K562 (cell line): ENCODE data around the gene SLC4A4. TPM values are rescaled to one million over a fixed set of nuclear protein-coding genes. Genes with fewer than 3 reads are reported as not detected.

ENCODE experiments used
- ATAC-seq: fragments of 200-7000 bp; cut with Tn5 transposase; 3 replicates; pipeline ENCODE4 v1.9.1; 2020; ENCODE audit warnings: moderate library complexity
- BruUV-seq: library from RNA; stranded (reverse); fragments of 400-500 nt; replicated peaks from 2 replicates; lab custom pipeline; 2021; lab: Mats Ljungman, UMichigan
- CTCF ChIA-PET: fragments of 300-600 bp; formaldehyde crosslinking; extraction: SDS; loops from one replicate; lab custom pipeline; 2021; ENCODE audit warnings: low intra/inter-chr PET ratio; lab: Yijun Ruan, JAX
- POLR2A ChIA-PET: fragments of 300-600, 350-650 bp; sonication (Branson Sonifier 250); formaldehyde crosslinking; extraction: SDS; loops from one replicate; lab custom pipeline; 2021; ENCODE audit warnings: antibody characterized with exemption, inconsistent platforms; lab: Yijun Ruan, JAX
- DNase-seq, 4 experiments: peaks; one replicate each; pipeline versions ENCODE4 v3.0.0 to v3.0.0-alpha.2; 2011 to 2018; ENCODE audit warnings: low spot score in 3 of 4, mixed read lengths in 3 of 4; ENCODE audit errors: extremely low read depth in 1 of 4
- FAIRE-seq: peaks from 2 replicates; lab custom pipeline; 2011; peaks lifted over from hg19 to GRCh38; lab: Jason Lieb, UNC
- H2AFZ ChIP-seq: 2 replicates; pipeline ENCODE4 v1.6.0; 2011; ENCODE audit warnings: low read depth, low read length, control low read depth, inconsistent platforms
- H3K27ac ChIP-seq: fragments of 200-600 bp; 3 replicates; pipeline ENCODE4 v1.8.0; 2011; ENCODE audit warnings: low read depth, mild to moderate bottlenecking, control low read depth, inconsistent platforms, low read length, moderate library complexity, mixed read lengths; ENCODE audit errors: extremely low read depth
- H3K27me3 ChIP-seq, 2 experiments: fragments of 300-600 bp in 1 of 2; 2 replicates in 1 of 2; 3 replicates in 1 of 2; pipeline versions ENCODE4 v1.6.0 to v1.8.0; 2011; ENCODE audit warnings: inconsistent platforms in 2 of 2, low read length in 2 of 2, mild to moderate bottlenecking in 1 of 2, mixed read lengths in 1 of 2, moderate library complexity in 1 of 2; ENCODE audit not compliant: control insufficient read depth in 2 of 2, insufficient read depth in 2 of 2
- H3K36me3 ChIP-seq: fragments of 300-600 bp; 3 replicates; pipeline ENCODE4 v1.8.0; 2011; ENCODE audit warnings: mild to moderate bottlenecking, low read length, inconsistent platforms; ENCODE audit not compliant: control insufficient read depth, insufficient read depth
- H3K4me1 ChIP-seq, 2 experiments: fragments of 200-600 bp in 1 of 2; replicated peaks in 1 of 2; 2 replicates in 1 of 2; 3 replicates in 1 of 2; pipeline versions ENCODE4 v1.5.1 to v1.8.0; 2011; ENCODE audit warnings: inconsistent platforms in 2 of 2, low read length in 2 of 2, mild to moderate bottlenecking in 1 of 2, mixed read lengths in 1 of 2, moderate library complexity in 1 of 2; ENCODE audit not compliant: control insufficient read depth in 2 of 2, insufficient read depth in 2 of 2
- H3K4me2 ChIP-seq: 2 replicates; pipeline ENCODE4 v1.6.1; 2011; ENCODE audit warnings: low read length, control low read depth, inconsistent platforms, mixed read lengths; ENCODE audit not compliant: insufficient read depth
- H3K4me3 ChIP-seq: fragments of 200-600 bp; sonication (generic), shearing (Covaris generic); 2 replicates; pipeline ENCODE4 v1.5.1; 2016; ENCODE audit warnings: control low read depth, inconsistent platforms
- H3K79me2 ChIP-seq: fragments of 200-600 bp; 3 replicates; pipeline ENCODE4 v1.8.0; 2011; ENCODE audit warnings: low read length, inconsistent platforms; ENCODE audit not compliant: control insufficient read depth, insufficient read depth
- H3K9ac ChIP-seq, 2 experiments: 2 replicates each; pipeline versions ENCODE4 v1.6.0 to v1.6.1; 2011; ENCODE audit warnings: low read depth in 2 of 2, low read length in 2 of 2, control low read depth in 1 of 2, inconsistent platforms in 1 of 2, mild to moderate bottlenecking in 1 of 2, mixed read lengths in 1 of 2; ENCODE audit not compliant: insufficient read depth in 1 of 2
- H3K9me1 ChIP-seq: one replicate; pipeline ENCODE4 v1.6.0; 2011; ENCODE audit warnings: inconsistent platforms, mild to moderate bottlenecking, low read length, moderate library complexity; ENCODE audit not compliant: control insufficient read depth, insufficient read depth
- H3K9me3 ChIP-seq: replicated peaks from 2 replicates; pipeline ENCODE4 v1.5.1; 2011; ENCODE audit warnings: low read depth, low read length, inconsistent platforms; ENCODE audit not compliant: control insufficient read depth, insufficient read depth
- H4K20me1 ChIP-seq: replicated peaks from 2 replicates; pipeline ENCODE4 v1.6.1; 2011; ENCODE audit warnings: low read length, inconsistent platforms, mixed read lengths; ENCODE audit not compliant: control insufficient read depth, insufficient read depth
- ETS2 ChIP-seq: IDR thresholded peaks from 2 replicates; pipeline ENCODE4 v1.6.1; 2016; ENCODE audit warnings: borderline replicate concordance, missing genetic modification characterization, mild to moderate bottlenecking, moderate library complexity, missing compliant biosample characterization; ENCODE audit not compliant: poor library complexity, severe bottlenecking
- FOXA1 ChIP-seq: fragments of 450-650 bp; IDR thresholded peaks from 2 replicates; pipeline ENCODE4 v1.6.1; 2016; ENCODE audit warnings: mild to moderate bottlenecking, borderline replicate concordance
- MCM7 ChIP-seq, 2 experiments: fragments of 450-650 bp; IDR thresholded peaks; 2 replicates each; pipeline ENCODE4 v1.6.1; 2016 to 2018
- TAF7 ChIP-seq: fragments of 450-650 bp; IDR thresholded peaks from 2 replicates; pipeline ENCODE4 v1.6.1; 2016; ENCODE audit warnings: missing genetic modification characterization, missing compliant biosample characterization
- THAP7 ChIP-seq: fragments of 250-450 bp; sonication (Bioruptor Pico); IDR thresholded peaks from 2 replicates; pipeline ENCODE4 v1.5.0; 2021
- TSC22D4 ChIP-seq: fragments of 450-650 bp; IDR thresholded peaks from 2 replicates; pipeline ENCODE4 v1.6.1; 2016; ENCODE audit warnings: missing genetic modification characterization, missing biosample characterization, control low read depth
- ZNF316 ChIP-seq: fragments of 450-650 bp; IDR thresholded peaks from 2 replicates; pipeline ENCODE4 v1.6.1; 2016
- ZSCAN29 ChIP-seq: fragments of 450-650 bp; IDR thresholded peaks from 2 replicates; pipeline ENCODE4 v1.6.1; 2017
- WGBS: fragments of 100-300 bp; shearing (Covaris generic); methylation state at CpG from one replicate; pipeline ENCODE4 v1.1.6; 2016; ENCODE audit warnings: low coverage, mixed read lengths; ENCODE audit not compliant: insufficient coverage; ENCODE audit errors: missing lambda C conversion rate; 5-methylcytosine and 5-hydroxymethylcytosine counted together
- in situ Hi-C: fragments of 300-500 bp; cut with MboI; formaldehyde crosslinking; loops from 4 replicates; pipeline ENCODE4 v1.15.0; 2018; ENCODE audit warnings: inconsistent platforms, mixed read lengths
- intact Hi-C: fragments of 100-400 bp; cut with micrococcal nuclease; formaldehyde crosslinking; loops from 2 replicates; pipeline ENCODE4 v1.14.2; 2022
- polyA plus RNA-seq, 8 experiments: library from polyadenylated mRNA; depleted of rRNA in 4 of 8; stranded (reverse) in 5 of 8; unstranded in 3 of 8; fragments of >200 nt; fragmentation: Nextera tagmentation in 2 of 8; fragmentation: Illumina TruSeq in 1 of 8; extraction: Ambion mirVana in 2 of 8; extraction: Trizol in 1 of 8; gene quantifications; 2 replicates each; pipeline versions ENCODE4 v1.2.1 to v1.2.3, GENCODE V29; 2011 to 2014; ENCODE audit warnings: inconsistent platforms in 1 of 8, missing spikeins in 1 of 8
- total RNA-seq, 7 experiments: library from RNA; depleted of rRNA in 6 of 7; stranded (reverse); fragments of >200 nt in 6 of 7; fragmentation: Illumina TruSeq in 2 of 7; extraction: Trizol in 2 of 7; gene quantifications; 2 replicates each; pipeline versions ENCODE4 v1.2.1 to v1.2.3, GENCODE V29; 2011 to 2021; ENCODE audit warnings: low replicate concordance in 1 of 7

Gene SLC4A4
- total and polyA plus RNA-seq, 9 of the 15 experiments (the other 6 are each of a cell fraction or from before 2014, with no cell fraction given), result 0.01 to 0.18 (median 0.07) TPM; not detected in 2

GRCh38 chr4:71486550-71487343 lies 147.9 kb downstream of the SLC4A4 start:
- intact Hi-C loops, result no loop called here
- no peak for DNase-seq
- no peaks in the 10 kb centered on the region for H3K9me3 ChIP-seq
- H3K4me1 ChIP-seq, result no peaks in the 10 kb centered on the region
- H4K20me1 ChIP-seq, result no peaks in the 10 kb centered on the region
- no peak overlapping the region for H3K9ac ChIP-seq
- H3K4me2 ChIP-seq, result no peak overlapping the region
- H3K4me3 ChIP-seq, result no peak overlapping the region
- no peaks in the 10 kb centered on the region for H3K27me3 ChIP-seq
- H2AFZ ChIP-seq, result no peak overlapping the region
- ChIA-PET CTCF (no interaction called here), POLR2A (no interaction called here)
- H3K9me1 ChIP-seq, result no peaks in the 10 kb centered on the region
- no peaks in the 10 kb centered on the region for H3K36me3 ChIP-seq
- no TSS peak for BruUV-seq
- no peak for ATAC-seq
- TF ChIP-seq ETS2 (tag), result no peak
- no peak for TF ChIP-seq ZSCAN29
- TF ChIP-seq TAF7, result no peak
- peak; percentile 41; the same call in 1 of the 2 replicates for TF ChIP-seq ZNF316
- no peak for TF ChIP-seq FOXA1
- TF ChIP-seq TSC22D4 (tag), result no peak
- no peak for TF ChIP-seq MCM7 (IDR thresholded peaks at IDR 0.05)
- no peak for TF ChIP-seq THAP7 (CRISPR knock-in tag)
- TF ChIP-seq, all 486 proteins: peak for 1
- 0% methylated on average over 4 of the region's 4 CpGs for WGBS
- Histone ChIP-seq H3K27ac (no peak overlapping the region), H3K79me2 (no peaks in the 10 kb centered on the region)
- FAIRE-seq, result no peak
- in situ Hi-C loops, result no loop called here
